Panc1 (cell line): ENCODE data around the gene RPS14.

Experiments
- CTCF ChIP-seq: fragments of 450-650 bp; IDR thresholded peaks from 2 replicates; pipeline ENCODE4 v1.5.1; 2017; ENCODE audit warnings: mild to moderate bottlenecking
- SIN3A ChIP-seq: IDR thresholded peaks from 2 replicates; pipeline ENCODE4 v1.6.1; 2012; ENCODE audit warnings: low read depth, mild to moderate bottlenecking, low read length, moderate library complexity, borderline replicate concordance; ENCODE audit not compliant: insufficient read depth
- TF ChIP-seq, protein P1 (sequence below), 2 experiments: IDR thresholded peaks; 2 replicates each; pipeline ENCODE4 v1.6.1; 2011 to 2012; ENCODE audit warnings: low read depth in 2 of 2, control low read depth in 1 of 2, low read length in 1 of 2, mild to moderate bottlenecking in 1 of 2, moderate library complexity in 1 of 2; ENCODE audit not compliant: insufficient read depth in 1 of 2

GRCh38 chr5:150398722-150399523, 50.6 kb downstream of the RPS14 start:
- TF ChIP-seq CTCF, result no peak
- TF ChIP-seq SIN3A, result no peak
- TF ChIP-seq, protein P1, sequence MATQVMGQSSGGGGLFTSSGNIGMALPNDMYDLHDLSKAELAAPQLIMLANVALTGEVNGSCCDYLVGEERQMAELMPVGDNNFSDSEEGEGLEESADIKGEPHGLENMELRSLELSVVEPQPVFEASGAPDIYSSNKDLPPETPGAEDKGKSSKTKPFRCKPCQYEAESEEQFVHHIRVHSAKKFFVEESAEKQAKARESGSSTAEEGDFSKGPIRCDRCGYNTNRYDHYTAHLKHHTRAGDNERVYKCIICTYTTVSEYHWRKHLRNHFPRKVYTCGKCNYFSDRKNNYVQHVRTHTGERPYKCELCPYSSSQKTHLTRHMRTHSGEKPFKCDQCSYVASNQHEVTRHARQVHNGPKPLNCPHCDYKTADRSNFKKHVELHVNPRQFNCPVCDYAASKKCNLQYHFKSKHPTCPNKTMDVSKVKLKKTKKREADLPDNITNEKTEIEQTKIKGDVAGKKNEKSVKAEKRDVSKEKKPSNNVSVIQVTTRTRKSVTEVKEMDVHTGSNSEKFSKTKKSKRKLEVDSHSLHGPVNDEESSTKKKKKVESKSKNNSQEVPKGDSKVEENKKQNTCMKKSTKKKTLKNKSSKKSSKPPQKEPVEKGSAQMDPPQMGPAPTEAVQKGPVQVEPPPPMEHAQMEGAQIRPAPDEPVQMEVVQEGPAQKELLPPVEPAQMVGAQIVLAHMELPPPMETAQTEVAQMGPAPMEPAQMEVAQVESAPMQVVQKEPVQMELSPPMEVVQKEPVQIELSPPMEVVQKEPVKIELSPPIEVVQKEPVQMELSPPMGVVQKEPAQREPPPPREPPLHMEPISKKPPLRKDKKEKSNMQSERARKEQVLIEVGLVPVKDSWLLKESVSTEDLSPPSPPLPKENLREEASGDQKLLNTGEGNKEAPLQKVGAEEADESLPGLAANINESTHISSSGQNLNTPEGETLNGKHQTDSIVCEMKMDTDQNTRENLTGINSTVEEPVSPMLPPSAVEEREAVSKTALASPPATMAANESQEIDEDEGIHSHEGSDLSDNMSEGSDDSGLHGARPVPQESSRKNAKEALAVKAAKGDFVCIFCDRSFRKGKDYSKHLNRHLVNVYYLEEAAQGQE (IDR thresholded peaks at IDR 0.05; ENCODE audit: insufficient read depth in 1 of 2, low read depth in 2 of 2, low read length in 1 of 2), result no peak
